Large intestine (tissue), 3 donors: ENCODE results near the gene SETD4. TPM values are rescaled to one million over a fixed set of nuclear protein-coding genes. Genes with fewer than 3 reads are reported as not detected.

ENCODE experiments used
- DNase-seq, 2 donors: peaks; one replicate each; pipeline versions ENCODE4 v3.0.0 to v3.0.0-alpha.2; 2013
- H3K27ac ChIP-seq: one replicate; pipeline ENCODE4 v1.5.1; 2013; ENCODE audit warnings: low read length
- H3K27me3 ChIP-seq: 2 replicates; pipeline ENCODE4 v1.6.1; 2013; ENCODE audit warnings: low read length; ENCODE audit not compliant: control insufficient read depth, insufficient read depth
- H3K36me3 ChIP-seq: 2 replicates; pipeline ENCODE4 v1.6.1; 2013; ENCODE audit warnings: low read length; ENCODE audit not compliant: control insufficient read depth, insufficient read depth
- H3K4me1 ChIP-seq: one replicate; pipeline ENCODE4 v1.6.1; 2013; ENCODE audit warnings: low read length; ENCODE audit not compliant: control insufficient read depth, insufficient read depth
- H3K4me3 ChIP-seq: one replicate; pipeline ENCODE4 v1.5.1; 2013; ENCODE audit warnings: low read length
- H3K9me3 ChIP-seq: one replicate; pipeline ENCODE4 v1.6.1; 2013; ENCODE audit warnings: mild to moderate bottlenecking, low read depth, low read length, moderate library complexity; ENCODE audit not compliant: control insufficient read depth
- WGBS: methylation state at CpG from one replicate; pipeline ENCODE4 v1.1.5; 2013; ENCODE audit warnings: low lambda C conversion rate; ENCODE audit not compliant: insufficient coverage; 5-methylcytosine and 5-hydroxymethylcytosine counted together
- polyA plus RNA-seq: library from polyadenylated mRNA; unstranded; fragments of 120-200 nt; gene quantifications from one replicate; pipeline ENCODE4 v1.2.1, GENCODE V29; 2013

The SETD4 gene
- polyA plus RNA-seq, 1 donor, result 23.1 TPM

GRCh38 chr21:36047139-36047538 lies 13.2 kb downstream of the SETD4 start:
- 93% methylated on average over 3 of the region's 7 CpGs for WGBS
- Histone ChIP-seq H3K27me3 (no peaks in the 10 kb centered on the region), H3K4me1 (no peaks in the 10 kb centered on the region), H3K9me3 (no peaks in the 10 kb centered on the region), H3K4me3 (no peak overlapping the region), H3K36me3 (peaks cover 63% of the 10 kb centered on the region), H3K27ac (no peak overlapping the region)
- no peak for DNase-seq

- no CpG with 5 or more reads among the region's 1 CpG for WGBS
- Histone ChIP-seq H3K27ac (no peak overlapping the region), H3K27me3 (no peaks in the 10 kb centered on the region), H3K9me3 (no peaks in the 10 kb centered on the region), H3K4me3 (no peak overlapping the region), H3K4me1 (no peaks in the 10 kb centered on the region), H3K36me3 (peaks cover 69% of the 10 kb centered on the region)
- no peak for DNase-seq
Measured at GRCh38 chr21:36045993-36046392, 14.3 kb downstream of the SETD4 start.

GRCh38 chr21:36044056-36044455 lies 16.3 kb downstream of the SETD4 start:
- no peak for DNase-seq
- Histone ChIP-seq H3K27ac (no peak overlapping the region), H3K9me3 (no peaks in the 10 kb centered on the region), H3K4me3 (no peak overlapping the region), H3K36me3 (peaks cover 69% of the 10 kb centered on the region), H3K27me3 (no peaks in the 10 kb centered on the region), H3K4me1 (no peaks in the 10 kb centered on the region)
- no CpG with 5 or more reads among the region's 10 CpGs for WGBS

- peaks cover 69% of the 10 kb centered on the region for H3K36me3 ChIP-seq
- WGBS, result no CpG with 5 or more reads among the region's 1 CpG
Measured at GRCh38 chr21:36041910-36042309, 18.4 kb downstream of the SETD4 start.

GRCh38 chr21:36040389-36040788 lies 19.9 kb downstream of the SETD4 start:
- Histone ChIP-seq H3K27me3 (no peaks in the 10 kb centered on the region), H3K27ac (no peak overlapping the region), H3K4me1 (peaks cover 3% of the 10 kb centered on the region), H3K4me3 (no peak overlapping the region), H3K36me3 (peaks cover 71% of the 10 kb centered on the region), H3K9me3 (no peaks in the 10 kb centered on the region)
- WGBS, result no CpG with 5 or more reads among the region's 2 CpGs
- no peak for DNase-seq

More at GRCh38 chr21:36041910-36042309, 18.4 kb downstream of the SETD4 start:
- no peak for DNase-seq
- H3K9me3 ChIP-seq, result no peaks in the 10 kb centered on the region
- H3K4me3 ChIP-seq, result no peak overlapping the region
- no peaks in the 10 kb centered on the region for H3K27me3 ChIP-seq
- H3K4me1 ChIP-seq, result no peaks in the 10 kb centered on the region
- no peak overlapping the region for H3K27ac ChIP-seq

GRCh38 chr21:36039861-36040260 lies 20.5 kb downstream of the SETD4 start:
- no peak for DNase-seq
- H3K4me1 ChIP-seq, result peaks cover 6% of the 10 kb centered on the region
- no peaks in the 10 kb centered on the region for H3K27me3 ChIP-seq
- WGBS, result no CpG with 5 or more reads among the region's 6 CpGs
- H3K36me3 ChIP-seq, result peaks cover 66% of the 10 kb centered on the region
- no peak overlapping the region for H3K4me3 ChIP-seq
- H3K27ac ChIP-seq, result no peak overlapping the region
- H3K9me3 ChIP-seq, result no peaks in the 10 kb centered on the region

- DNase-seq, result no peak
- Histone ChIP-seq H3K4me1 (peaks cover 6% of the 10 kb centered on the region), H3K4me3 (no peak overlapping the region), H3K27me3 (no peaks in the 10 kb centered on the region), H3K9me3 (no peaks in the 10 kb centered on the region), H3K27ac (no peak overlapping the region), H3K36me3 (peaks cover 63% of the 10 kb centered on the region)
- WGBS, result 100% methylated on average over 4 of the region's 17 CpGs
Measured at GRCh38 chr21:36038701-36039497, 21.4 kb downstream of the SETD4 start.

- H3K4me1 ChIP-seq, result peaks cover 9% of the 10 kb centered on the region
- no CpG with 5 or more reads among the region's 10 CpGs for WGBS
- peak; percentile 58 to 73 for DNase-seq
- H3K27ac ChIP-seq, result peak overlapping the region; percentile 30
- H3K27me3 ChIP-seq, result no peaks in the 10 kb centered on the region
- no peaks in the 10 kb centered on the region for H3K9me3 ChIP-seq
- no peak overlapping the region for H3K4me3 ChIP-seq
- peaks cover 41% of the 10 kb centered on the region for H3K36me3 ChIP-seq
Measured at GRCh38 chr21:36035381-36035791, 24.9 kb downstream of the SETD4 start.

GRCh38 chr21:36034211-36034913 lies 26.0 kb downstream of the SETD4 start:
- no peak overlapping the region for H3K27ac ChIP-seq
- no peak for DNase-seq
- no peaks in the 10 kb centered on the region for H3K27me3 ChIP-seq
- H3K4me3 ChIP-seq, result no peak overlapping the region
- WGBS, result no CpG with 5 or more reads among the region's 16 CpGs
- peaks cover 12% of the 10 kb centered on the region for H3K4me1 ChIP-seq
- no peaks in the 10 kb centered on the region for H3K9me3 ChIP-seq
- H3K36me3 ChIP-seq, result peaks cover 31% of the 10 kb centered on the region

- Histone ChIP-seq H3K27me3 (no peaks in the 10 kb centered on the region), H3K9me3 (no peaks in the 10 kb centered on the region), H3K27ac (no peak overlapping the region), H3K36me3 (peaks cover 17% of the 10 kb centered on the region), H3K4me3 (no peak overlapping the region), H3K4me1 (peaks cover 12% of the 10 kb centered on the region)
- no peak for DNase-seq
- 100% methylated on average over 1 of the region's 28 CpGs for WGBS
Measured at GRCh38 chr21:36032647-36033406, 27.5 kb downstream of the SETD4 start.
